Gastrocnemius medialis (tissue), 4 donors: ENCODE data around the gene FBRSL1. TPM values are rescaled to one million over a fixed set of nuclear protein-coding genes. Genes with fewer than 3 reads are reported as not detected.
A peak's percentile ranks its signal among the peaks of the same experiment; 100 is the strongest.
"Not testable (repeated sequence)": the region's sequence is repeated elsewhere in the genome, so short reads cannot be mapped to it uniquely, and the experiment has no call there.

ENCODE experiments used
- ATAC-seq, 2 donors: fragments of 150-250 bp; one replicate each; pipeline ENCODE4 v1.9.1; 2016
- DNase-seq, 2 donors: peaks; one replicate each; pipeline ENCODE4 v3.0.0-alpha.2; 2019
- H3K27ac ChIP-seq, 4 donors: fragments of 200-600 bp; sonication (generic); 1 replicate in 1 of 4; 2 replicates in 3 of 4; pipeline ENCODE4 v1.5.1; 2016 to 2018; ENCODE audit warnings: mild to moderate bottlenecking in 2 of 4, moderate library complexity in 1 of 4
- H3K27me3 ChIP-seq, 3 donors: fragments of 200-600 bp; sonication (generic) in 2 of 3; 1 replicate in 1 of 3; 2 replicates in 2 of 3; pipeline versions ENCODE4 v1.5.1 to v1.6.0; 2016 to 2019; ENCODE audit warnings: mild to moderate bottlenecking in 1 of 3, moderate library complexity in 1 of 3
- H3K36me3 ChIP-seq, 2 donors: fragments of 200-600 bp; sonication (generic) in 1 of 2; one replicate each; pipeline ENCODE4 v1.5.1; 2017 to 2018
- H3K4me1 ChIP-seq, 2 donors: fragments of 200-600 bp; sonication (generic) in 1 of 2; one replicate each; pipeline ENCODE4 v1.5.1; 2016 to 2017; ENCODE audit warnings: mild to moderate bottlenecking in 2 of 2
- H3K4me3 ChIP-seq, 4 donors: fragments of 200-600 bp; sonication (generic) in 3 of 4; 1 replicate in 1 of 4; 2 replicates in 3 of 4; pipeline ENCODE4 v1.5.1; 2016 to 2019; ENCODE audit warnings: mild to moderate bottlenecking in 2 of 4
- H3K9me3 ChIP-seq, 3 donors: fragments of 200-600 bp; sonication (generic) in 2 of 3; 1 replicate in 1 of 3; 2 replicates in 2 of 3; pipeline ENCODE4 v1.5.1; 2016 to 2019
- POLR2A ChIP-seq, 2 donors: fragments of 450-650 bp; IDR thresholded peaks; one replicate each; pipeline ENCODE4 v1.6.1; 2017; ENCODE audit warnings: antibody characterized with exemption in 2 of 2, mild to moderate bottlenecking in 2 of 2, moderate library complexity in 2 of 2
- in situ Hi-C, 4 donors: fragments of 200-750 bp; cut with MboI; loops; one replicate each; pipeline versions ENCODE4 v1.15.0 to v1.8.0; 2017; ENCODE audit warnings: low sequenced_read_pairs in 4 of 4
- intact Hi-C: fragments of 100-400 bp; cut with DNase I; formaldehyde crosslinking; loops from one replicate; pipeline ENCODE4 v1.15.1; 2023; ENCODE audit warnings: low total_unique reads
- total RNA-seq, 4 donors: library from RNA; depleted of rRNA; stranded (reverse); fragments of >200 nt; gene quantifications; one replicate each; pipeline versions ENCODE4 v1.1.0 to v1.2.3, GENCODE V29; 2016
- TF ChIP-seq, protein P1 (sequence below), 5 experiments: fragments of 450-650 bp in 3 of 5; fragments of 200-600 bp in 2 of 5; sonication (generic) in 2 of 5; IDR thresholded peaks in 4 of 5; conservative IDR thresholded peaks in 1 of 5; 1 replicate in 4 of 5; 2 replicates in 1 of 5; pipeline ENCODE4 v1.5.1; 2016 to 2019; ENCODE audit warnings: antibody characterized with exemption in 5 of 5, mild to moderate bottlenecking in 3 of 5, moderate library complexity in 3 of 5

The FBRSL1 gene
- total RNA-seq = 10 to 100 TPM in 3 of 4 donors, 1 to 10 TPM in 1; 8.4 to 29.4 (median 22.8) TPM

DNA sequence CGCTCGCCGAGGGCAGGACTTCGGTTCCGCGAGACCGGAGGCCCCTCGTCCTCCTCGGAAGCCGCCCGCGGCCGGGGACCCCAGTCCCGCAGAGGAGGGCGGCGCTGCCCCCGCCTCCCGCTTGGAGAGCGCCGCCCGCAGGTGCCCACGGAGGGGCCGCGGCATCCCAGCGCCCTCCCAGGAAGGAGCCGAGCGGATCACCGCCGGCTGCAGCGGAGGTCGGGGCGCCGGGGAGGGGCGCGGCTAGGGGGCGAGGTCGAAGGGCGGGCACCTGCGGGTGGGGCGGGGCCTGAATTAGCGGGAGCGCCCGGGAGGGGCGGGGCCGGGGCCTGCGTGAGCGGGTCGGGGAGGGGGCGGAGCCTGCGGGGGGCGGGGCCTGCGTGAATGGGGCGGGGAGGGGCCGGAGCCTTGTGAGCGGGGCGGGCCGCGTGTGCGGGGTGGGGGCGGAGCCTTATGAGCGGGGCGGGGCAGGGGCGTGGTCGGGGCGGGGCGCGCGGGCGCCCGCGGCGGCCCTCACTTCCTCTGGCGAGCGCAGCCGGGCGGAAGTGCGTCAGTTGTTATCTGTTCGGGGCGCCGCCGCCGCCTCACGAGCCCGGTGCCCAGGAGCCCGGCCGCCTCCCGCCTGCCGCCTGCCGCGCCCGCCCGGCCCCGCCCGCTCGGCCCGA is at the start of gene FBRSL1:
FBRSL1 (plus strand) TSS at position 550 of the 665 bp plus-strand sequence.
- H3K27me3 ChIP-seq = no peaks in the 10 kb centered on the region
- TF ChIP-seq, protein P1, sequence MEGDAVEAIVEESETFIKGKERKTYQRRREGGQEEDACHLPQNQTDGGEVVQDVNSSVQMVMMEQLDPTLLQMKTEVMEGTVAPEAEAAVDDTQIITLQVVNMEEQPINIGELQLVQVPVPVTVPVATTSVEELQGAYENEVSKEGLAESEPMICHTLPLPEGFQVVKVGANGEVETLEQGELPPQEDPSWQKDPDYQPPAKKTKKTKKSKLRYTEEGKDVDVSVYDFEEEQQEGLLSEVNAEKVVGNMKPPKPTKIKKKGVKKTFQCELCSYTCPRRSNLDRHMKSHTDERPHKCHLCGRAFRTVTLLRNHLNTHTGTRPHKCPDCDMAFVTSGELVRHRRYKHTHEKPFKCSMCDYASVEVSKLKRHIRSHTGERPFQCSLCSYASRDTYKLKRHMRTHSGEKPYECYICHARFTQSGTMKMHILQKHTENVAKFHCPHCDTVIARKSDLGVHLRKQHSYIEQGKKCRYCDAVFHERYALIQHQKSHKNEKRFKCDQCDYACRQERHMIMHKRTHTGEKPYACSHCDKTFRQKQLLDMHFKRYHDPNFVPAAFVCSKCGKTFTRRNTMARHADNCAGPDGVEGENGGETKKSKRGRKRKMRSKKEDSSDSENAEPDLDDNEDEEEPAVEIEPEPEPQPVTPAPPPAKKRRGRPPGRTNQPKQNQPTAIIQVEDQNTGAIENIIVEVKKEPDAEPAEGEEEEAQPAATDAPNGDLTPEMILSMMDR (IDR thresholded peaks at IDR 0.05 in 4 of 5, conservative IDR thresholded peaks at IDR 0.05 in 1 of 5) = no peak
- TF ChIP-seq POLR2A (IDR thresholded peaks at IDR 0.05) = peak; percentile 48 to 53
- peak within 1 kb of the TSS; percentile 62 to 92 (median 80) for H3K4me3 ChIP-seq
- H3K9me3 ChIP-seq = no peaks in the 10 kb centered on the region
- H3K27ac ChIP-seq = peak within 1 kb of the TSS; percentile 73 to 81 (median 78)
- ATAC-seq = peak; percentile 77 to 84
- intact Hi-C loops = loop anchor here (2.0 to 5.0 kb wide), 3 partner anchors 17 to 593 kb away; partner anchors contain the start of genes DDX51 and NOC4L
- peaks cover 29 to 39% of the 10 kb centered on the region in 2 donors for H3K4me1 ChIP-seq
- H3K36me3 ChIP-seq = no peaks in the 10 kb centered on the region
- peak; percentile 78 to 84 for DNase-seq
- in situ Hi-C loops = no loop called here

DNA sequence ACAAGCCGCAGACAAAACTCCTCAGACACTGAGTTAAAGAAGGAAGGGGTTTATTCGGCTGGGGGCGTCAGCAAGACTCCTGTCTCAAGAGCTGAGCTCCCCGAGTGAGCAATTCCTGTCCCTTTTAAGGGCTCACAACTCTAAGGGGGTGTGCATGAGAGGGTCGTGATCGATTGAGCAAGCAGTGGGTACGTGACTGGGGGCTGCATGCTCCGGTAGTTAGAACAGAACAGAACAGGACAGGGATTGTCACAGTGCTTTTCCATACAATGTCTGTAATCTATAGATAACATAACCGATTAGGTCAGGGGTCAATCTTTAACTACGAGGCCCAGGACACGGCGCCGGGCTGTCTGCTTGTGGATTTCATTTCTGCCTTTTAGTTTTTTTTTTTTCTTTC is 49.5 kb upstream of the FBRSL1 start:
- H3K9me3 ChIP-seq, ATAC-seq, H3K4me1 ChIP-seq, H3K4me3 ChIP-seq, DNase-seq, H3K27ac ChIP-seq, H3K36me3 ChIP-seq, intact Hi-C loops, in situ Hi-C loops: not testable (repeated sequence)
- peaks cover 0 to 12% (median 11%) of the 10 kb centered on the region in 3 donors for H3K27me3 ChIP-seq

DNA sequence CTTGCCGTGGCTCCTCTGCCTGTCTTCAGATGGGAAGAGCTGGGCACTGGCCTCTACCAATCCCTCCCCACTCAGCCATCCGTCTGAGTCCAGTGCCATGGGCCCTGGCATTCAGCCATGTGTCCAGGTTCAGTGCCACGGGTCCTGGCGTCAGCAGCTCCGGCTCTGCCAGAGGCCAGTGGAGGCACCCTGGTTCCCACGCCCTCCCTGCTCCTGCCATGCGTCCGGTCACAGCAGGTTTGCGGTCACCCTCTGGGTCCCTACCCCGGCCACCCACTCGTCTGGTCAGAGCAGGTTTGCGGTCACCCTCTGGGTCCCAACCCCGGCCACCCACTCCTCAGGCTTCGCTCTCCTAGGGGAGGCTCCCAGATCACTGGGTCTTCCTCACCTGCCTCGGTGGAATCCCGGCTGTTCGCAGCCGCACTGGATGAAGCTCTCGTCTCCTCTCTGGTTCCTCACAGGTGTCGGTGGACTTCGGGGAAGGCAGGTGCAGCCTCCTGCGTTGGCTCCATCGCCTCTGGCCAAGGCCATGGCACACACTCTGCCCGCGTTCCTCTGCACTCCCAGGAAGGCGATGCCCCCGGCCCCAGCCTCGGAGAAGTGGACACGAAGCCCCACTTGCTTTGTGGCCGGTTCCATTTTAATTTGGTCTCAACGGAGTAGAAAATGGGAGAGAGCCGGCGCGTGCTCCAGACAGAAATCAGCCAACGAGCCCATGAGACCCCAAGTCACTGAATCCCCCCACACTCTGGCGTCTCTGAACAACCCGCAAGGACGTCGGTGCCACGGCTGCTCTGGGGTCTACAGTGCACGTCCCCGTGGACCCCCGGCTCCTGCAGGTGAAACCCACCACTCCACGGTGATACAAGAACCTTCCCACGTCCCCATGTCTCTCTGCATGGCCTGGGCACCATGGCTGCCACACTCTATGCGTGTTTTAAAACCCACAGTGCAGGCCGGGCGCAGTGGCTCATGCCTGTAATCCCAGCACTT is 47.8 kb upstream of the FBRSL1 start:
- in situ Hi-C loops = no loop called here
- intact Hi-C loops = no loop called here
- H3K4me1 ChIP-seq = no peaks in the 10 kb centered on the region

DNA sequence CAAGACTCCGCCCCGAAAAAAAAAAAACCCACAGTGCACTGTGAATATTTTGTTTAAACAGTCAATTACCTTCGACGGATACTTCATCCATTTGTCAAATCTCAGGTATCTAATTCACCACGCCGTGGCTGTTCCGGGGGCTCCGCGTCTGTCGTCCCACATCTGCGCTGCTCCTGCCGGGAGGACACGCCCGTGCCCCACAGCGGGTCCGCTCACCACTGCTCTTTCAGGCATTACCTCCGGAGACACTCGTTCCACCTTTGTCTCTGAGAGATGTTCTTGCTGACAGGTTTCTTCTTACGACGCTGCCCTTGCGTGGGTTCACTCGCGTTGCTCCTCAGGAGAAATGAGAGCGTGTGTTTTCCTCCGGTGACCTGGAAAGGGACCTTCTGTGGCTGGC is 46.9 kb upstream of the FBRSL1 start:
- intact Hi-C loops (no loop called here), in situ Hi-C loops (no loop called here)
- Histone ChIP-seq H3K36me3 (no peaks in the 10 kb centered on the region), H3K27ac (no peak overlapping the region), H3K27me3 (peaks cover 0 to 20% (median 4%) of the 10 kb centered on the region in 3 donors), H3K4me1 (no peaks in the 10 kb centered on the region), H3K9me3 (no peaks in the 10 kb centered on the region), H3K4me3 (no peak overlapping the region)
- no peak for DNase-seq
- no peak for ATAC-seq
- TF ChIP-seq, protein P1 (IDR thresholded peaks at IDR 0.05 in 4 of 5, conservative IDR thresholded peaks at IDR 0.05 in 1 of 5) = no peak
- no peak for TF ChIP-seq POLR2A (IDR thresholded peaks at IDR 0.05)

More for the DNA sequence above, 47.8 kb upstream of the FBRSL1 start:
- no peak for DNase-seq
- Histone ChIP-seq H3K4me3 (no peak overlapping the region), H3K27ac (no peak overlapping the region), H3K9me3 (no peaks in the 10 kb centered on the region), H3K36me3 (no peaks in the 10 kb centered on the region), H3K27me3 (peaks cover 0 to 20% (median 5%) of the 10 kb centered on the region in 3 donors)
- no peak for ATAC-seq
- TF ChIP-seq, protein P1 (IDR thresholded peaks at IDR 0.05 in 4 of 5, conservative IDR thresholded peaks at IDR 0.05 in 1 of 5) = no peak
- no peak for TF ChIP-seq POLR2A (IDR thresholded peaks at IDR 0.05)

DNA sequence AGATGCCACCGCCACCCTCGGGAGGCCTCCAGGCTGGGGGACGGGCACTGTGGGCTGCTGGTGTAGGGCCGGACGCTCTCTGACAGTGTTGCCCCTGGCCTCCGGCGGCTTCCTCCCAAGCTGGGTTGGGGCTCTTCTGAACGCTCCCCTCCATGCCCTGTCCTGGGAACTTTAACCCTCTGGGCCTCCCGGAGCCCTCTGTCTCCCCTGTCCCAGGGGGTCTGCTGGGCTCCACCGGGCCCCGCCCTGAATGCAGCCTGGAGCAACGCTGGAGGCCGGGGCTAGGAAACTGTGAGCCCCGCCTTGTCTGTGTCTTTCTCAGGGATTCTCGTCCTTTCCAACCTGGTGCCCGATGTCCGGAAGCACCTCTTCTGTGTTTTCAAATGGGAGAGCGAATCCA is 45.7 kb upstream of the FBRSL1 start:
- no peaks in the 10 kb centered on the region for H3K36me3 ChIP-seq
- ATAC-seq (no peak), DNase-seq (no peak)
- TF ChIP-seq POLR2A (IDR thresholded peaks at IDR 0.05) = no peak
- TF ChIP-seq, protein P1 (IDR thresholded peaks at IDR 0.05 in 4 of 5, conservative IDR thresholded peaks at IDR 0.05 in 1 of 5) = no peak
- H3K27ac ChIP-seq = no peak overlapping the region
- H3K9me3 ChIP-seq = no peaks in the 10 kb centered on the region
- H3K4me3 ChIP-seq = no peak overlapping the region
- in situ Hi-C loops = no loop called here
- intact Hi-C loops = no loop called here
- H3K4me1 ChIP-seq = no peaks in the 10 kb centered on the region
- H3K27me3 ChIP-seq = peaks cover 0 to 22% (median 4%) of the 10 kb centered on the region in 3 donors
